CD14-positive monocyte (primary cell): ENCODE data around the gene WWOX. TPM values are rescaled to one million over a fixed set of nuclear protein-coding genes. Genes with fewer than 3 reads are reported as not detected.

Source experiments
- DNase-seq, 3 donors: peaks; one replicate each; pipeline ENCODE4 v3.0.0-alpha.2; 2011 to 2022
- H2AFZ ChIP-seq: 2 replicates; pipeline ENCODE4 v1.6.0; 2012; ENCODE audit warnings: mild to moderate bottlenecking, low read depth, low read length, inconsistent platforms; ENCODE audit not compliant: insufficient read depth, poor library complexity, severe bottlenecking
- H3K27ac ChIP-seq, 2 donors: 1 replicate in 1 of 2; 2 replicates in 1 of 2; pipeline ENCODE4 v1.5.1; 2012 to 2013; ENCODE audit warnings: low read length in 2 of 2, control low read depth in 1 of 2, inconsistent platforms in 1 of 2, low read depth in 1 of 2, mild to moderate bottlenecking in 1 of 2
- H3K27me3 ChIP-seq, 2 donors: one replicate each; pipeline versions ENCODE4 v1.6.0 to v1.6.1; 2011 to 2013; ENCODE audit warnings: low read length in 2 of 2; ENCODE audit not compliant: control insufficient read depth in 2 of 2, insufficient read depth in 2 of 2
- H3K36me3 ChIP-seq, 2 donors: replicated peaks in 1 of 2; 1 replicate in 1 of 2; 2 replicates in 1 of 2; pipeline versions ENCODE4 v1.5.1 to v1.6.1; 2012 to 2013; ENCODE audit warnings: low read length in 2 of 2, control low read depth in 1 of 2, inconsistent platforms in 1 of 2, mild to moderate bottlenecking in 1 of 2; ENCODE audit not compliant: insufficient read depth in 2 of 2, control insufficient read depth in 1 of 2
- H3K4me1 ChIP-seq, 2 donors: 1 replicate in 1 of 2; 2 replicates in 1 of 2; pipeline versions ENCODE4 v1.5.1 to v1.6.1; 2012 to 2013; ENCODE audit warnings: low read length in 2 of 2, control low read depth in 1 of 2, inconsistent platforms in 1 of 2, mild to moderate bottlenecking in 1 of 2, moderate library complexity in 1 of 2; ENCODE audit not compliant: insufficient read depth in 2 of 2, control insufficient read depth in 1 of 2
- H3K4me2 ChIP-seq: replicated peaks from 2 replicates; pipeline ENCODE3; 2012; ENCODE audit warnings: low read length, moderate library complexity, mild to moderate bottlenecking; ENCODE audit not compliant: poor library complexity, severe bottlenecking; ENCODE audit errors: extremely low read depth
- H3K4me3 ChIP-seq, 3 experiments: fragments of 200-600 bp in 1 of 3; sonication (generic) in 1 of 3; replicated peaks in 1 of 3; 1 replicate in 2 of 3; 2 replicates in 1 of 3; pipeline ENCODE4 v1.5.1; 2011 to 2013; ENCODE audit warnings: low read length in 3 of 3, mild to moderate bottlenecking in 3 of 3, control low read depth in 2 of 3, low read depth in 2 of 3, inconsistent platforms in 1 of 3, moderate library complexity in 1 of 3
- H3K79me2 ChIP-seq: 2 replicates; pipeline ENCODE4 v1.6.0; 2012; ENCODE audit warnings: mild to moderate bottlenecking, control low read depth, inconsistent platforms, low read length, moderate library complexity; ENCODE audit not compliant: insufficient read depth
- H3K9ac ChIP-seq: 2 replicates; pipeline ENCODE4 v1.6.0; 2017; ENCODE audit warnings: low read length, mild to moderate bottlenecking; ENCODE audit not compliant: insufficient read depth, poor library complexity, severe bottlenecking
- H3K9me3 ChIP-seq, 2 donors: replicated peaks in 1 of 2; 1 replicate in 1 of 2; 2 replicates in 1 of 2; pipeline versions ENCODE4 v1.5.1 to v1.6.1; 2012 to 2013; ENCODE audit warnings: low read length in 2 of 2, control low read depth in 1 of 2; ENCODE audit not compliant: control insufficient read depth in 1 of 2, insufficient read depth in 1 of 2
- H4K20me1 ChIP-seq: 2 replicates; pipeline ENCODE4 v1.6.0; 2012; ENCODE audit warnings: mild to moderate bottlenecking, low read length, control low read depth, moderate library complexity; ENCODE audit not compliant: insufficient read depth
- H3K27ac Mint-ChIP-seq, 7 donors: one replicate each; pipeline ENCODE4 v1.8.0; 2020; ENCODE audit warnings: mild to moderate bottlenecking in 7 of 7, mixed read lengths in 7 of 7, moderate library complexity in 6 of 7, inconsistent platforms in 2 of 7
- H3K27me3 Mint-ChIP-seq, 3 donors: one replicate each; pipeline ENCODE4 v1.8.0; 2021 to 2022; ENCODE audit warnings: low read depth in 3 of 3, mild to moderate bottlenecking in 3 of 3, mixed read lengths in 3 of 3, moderate library complexity in 3 of 3, inconsistent platforms in 1 of 3
- H3K36me3 Mint-ChIP-seq, 2 donors: one replicate each; pipeline ENCODE4 v1.8.0; 2020; ENCODE audit warnings: mixed read lengths in 2 of 2, inconsistent platforms in 1 of 2, mild to moderate bottlenecking in 1 of 2
- H3K4me1 Mint-ChIP-seq: one replicate; pipeline ENCODE4 v1.8.0; 2020; ENCODE audit warnings: mild to moderate bottlenecking, mixed read lengths
- H3K4me3 Mint-ChIP-seq, 2 donors: one replicate each; pipeline ENCODE4 v1.8.0; 2020; ENCODE audit warnings: mild to moderate bottlenecking in 2 of 2, mixed read lengths in 2 of 2, moderate library complexity in 1 of 2
- H3K9me3 Mint-ChIP-seq, 7 donors: one replicate each; pipeline ENCODE4 v1.8.0; 2020 to 2022; ENCODE audit warnings: mixed read lengths in 7 of 7, mild to moderate bottlenecking in 6 of 7, moderate library complexity in 6 of 7, inconsistent platforms in 2 of 7
- CTCF ChIP-seq: fragments of 200-600 bp; IDR thresholded peaks from one replicate; pipeline ENCODE4 v1.8.0; 2022; ENCODE audit warnings: antibody characterized with exemption, mild to moderate bottlenecking
- WGBS: methylation state at CpG from one replicate; pipeline ENCODE4 v1.1.5; 2013; ENCODE audit warnings: missing lambda C conversion rate; ENCODE audit not compliant: insufficient coverage; 5-methylcytosine and 5-hydroxymethylcytosine counted together
- intact Hi-C, 2 donors: fragments of 100-400 bp; cut with micrococcal nuclease; formaldehyde crosslinking; loops; one replicate each; pipeline versions ENCODE4 v1.15.0 to v1.15.1; 2023
- polyA plus RNA-seq, 3 donors: library from polyadenylated mRNA; depleted of rRNA in 1 of 3; unstranded in 2 of 3; stranded (reverse) in 1 of 3; fragments of 300-500 nt in 2 of 3; fragments of >200 nt in 1 of 3; fragmentation: Illumina TruSeq in 2 of 3; gene quantifications; 1 replicate in 2 of 3; 2 replicates in 1 of 3; pipeline ENCODE4 v1.2.3, GENCODE V29; 2012 to 2021

The WWOX gene
- polyA plus RNA-seq, 3 donors, result 4.0 to 7.0 (median 6.3) TPM

GRCh38 chr16:78235168-78235800, 135.8 kb downstream of the WWOX start:
- H3K9ac ChIP-seq, result no peak overlapping the region
- Mint-ChIP-seq H3K4me3 (no peak overlapping the region), H3K36me3 (no peaks in the 10 kb centered on the region), H3K4me1 (peaks cover 2% of the 10 kb centered on the region), H3K27ac (no peak overlapping the region), H3K27me3 (peaks cover 0 to 2% (median 2%) of the 10 kb centered on the region in 3 donors), H3K9me3 (no peaks in the 10 kb centered on the region)
- H4K20me1 ChIP-seq, result no peaks in the 10 kb centered on the region
- no peak overlapping the region for H2AFZ ChIP-seq
- peak; percentile 87 for TF ChIP-seq CTCF
- no peak overlapping the region for H3K4me2 ChIP-seq
- intact Hi-C loops, result loop anchor here (5.0 kb wide), 2 partner anchors 108 to 113 kb away; no protein-coding TSS in a partner anchor
- H3K36me3 ChIP-seq, result no peaks in the 10 kb centered on the region
- peak; percentile 28 to 46 (median 32) for DNase-seq
- no peak overlapping the region for H3K27ac ChIP-seq
- H3K27me3 ChIP-seq, result no peaks in the 10 kb centered on the region
- no peaks in the 10 kb centered on the region for H3K79me2 ChIP-seq
- 16% methylated on average over 6 of the region's 9 CpGs for WGBS
- H3K4me1 ChIP-seq, result no peaks in the 10 kb centered on the region
- no peak overlapping the region for H3K4me3 ChIP-seq
- no peaks in the 10 kb centered on the region for H3K9me3 ChIP-seq

GRCh38 chr16:78235876-78236275, 136.4 kb downstream of the WWOX start:
- no peak overlapping the region for H3K4me3 ChIP-seq
- H3K4me3 Mint-ChIP-seq, result no peak overlapping the region
- no peaks in the 10 kb centered on the region for H4K20me1 ChIP-seq
- no peaks in the 10 kb centered on the region for H3K9me3 Mint-ChIP-seq
- 100% methylated on average over 1 of the region's 4 CpGs for WGBS
- no peaks in the 10 kb centered on the region for H3K36me3 ChIP-seq
- no peaks in the 10 kb centered on the region for H3K4me1 ChIP-seq
- no peak overlapping the region for H3K9ac ChIP-seq
- no peaks in the 10 kb centered on the region for H3K36me3 Mint-ChIP-seq
- H3K9me3 ChIP-seq, result no peaks in the 10 kb centered on the region
- no peak overlapping the region for H2AFZ ChIP-seq
- no peaks in the 10 kb centered on the region for H3K79me2 ChIP-seq
- no peak for DNase-seq
- H3K27ac Mint-ChIP-seq, result no peak overlapping the region
- no peak for TF ChIP-seq CTCF
- peaks cover 2% of the 10 kb centered on the region for H3K4me1 Mint-ChIP-seq
- H3K27ac ChIP-seq, result no peak overlapping the region
- no peak overlapping the region for H3K4me2 ChIP-seq
- peaks cover 0 to 2% (median 2%) of the 10 kb centered on the region in 3 donors for H3K27me3 Mint-ChIP-seq
- H3K27me3 ChIP-seq, result no peaks in the 10 kb centered on the region
- intact Hi-C loops, result loop anchor here (5.0 kb wide), 2 partner anchors 109 to 114 kb away; no protein-coding TSS in a partner anchor
